Measurements from ENCODE around the gene SDHAF2. TPM values are rescaled to one million over a fixed set of nuclear protein-coding genes. Genes with fewer than 3 reads are reported as not detected.

The SDHAF2 gene
- total and polyA plus RNA-seq, 2 of the 13 experiments (the other 11 are each of a cell fraction or from before 2014, with no cell fraction given) = 44.2 to 70.4 TPM

DNA sequence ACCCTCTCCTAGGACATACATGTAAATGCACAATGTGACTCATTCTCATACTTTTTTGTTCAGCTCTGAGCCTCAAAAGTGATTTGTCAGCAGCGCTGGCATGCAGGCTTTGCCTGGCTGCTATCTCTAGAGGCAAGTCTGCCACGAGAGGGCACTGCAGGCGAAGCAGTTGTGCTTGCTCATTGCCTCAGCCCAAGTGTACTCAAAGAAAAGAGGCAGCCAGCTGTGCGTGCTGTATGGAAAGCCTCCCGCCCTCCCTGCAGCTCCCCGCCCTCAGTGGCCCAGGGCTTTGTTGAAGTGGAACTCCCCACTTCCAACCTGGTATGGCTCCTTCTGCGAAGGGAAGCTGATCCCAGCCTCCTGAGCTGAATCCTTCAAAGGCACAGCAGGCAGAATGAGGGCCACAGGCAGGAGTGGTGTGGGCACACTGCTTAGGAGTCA, 16.3 kb downstream of the SDHAF2 start (continued):
- TF ChIP-seq RXRB (CRISPR knock-in tag; IDR thresholded peaks at IDR 0.05; ENCODE audit: borderline replicate concordance) (0 out of 2 replicates have a peak, but pooled peaks have one; percentile 16), ZNF850 (CRISPR knock-in tag; conservative IDR thresholded peaks at IDR 0.05) (no peak), MEF2D (CRISPR knock-in tag; IDR thresholded peaks at IDR 0.05) (0 out of 2 replicates have a peak, but pooled peaks have one; percentile 19), POLR2A (IDR thresholded peaks at IDR 0.05; ENCODE audit: insufficient read depth in 1 of 2, low read depth in 2 of 2, low read length in 2 of 2) (no peak), NRL (CRISPR knock-in tag; IDR thresholded peaks at IDR 0.05; ENCODE audit: borderline replicate concordance) (0 out of 2 replicates have a peak, but pooled peaks have one; percentile 45), ZNF317 (CRISPR knock-in tag; IDR thresholded peaks at IDR 0.05) (no peak), KDM2A (CRISPR knock-in tag; IDR thresholded peaks at IDR 0.05; ENCODE audit: borderline replicate concordance, low read depth) (peak; percentile 67; the same call in 1 of the 2 replicates), ZBTB20 (CRISPR knock-in tag; IDR thresholded peaks at IDR 0.05; ENCODE audit: borderline replicate concordance, low read depth) (no peak), TBL1XR1 (IDR thresholded peaks at IDR 0.05; ENCODE audit: borderline replicate concordance, low read length, partially characterized antibody) (no peak), MIER3 (CRISPR knock-in tag; IDR thresholded peaks at IDR 0.05; ENCODE audit: borderline replicate concordance) (0 out of 2 replicates have a peak, but pooled peaks have one; percentile 14), XRCC5 (optimal IDR thresholded peaks at IDR 0.05; ENCODE audit: low read length) (peak; percentile 97), MEIS1 (CRISPR knock-in tag; IDR thresholded peaks at IDR 0.05; ENCODE audit: borderline replicate concordance) (peak; percentile 40; the same call in 1 of the 2 replicates), MAFF (IDR thresholded peaks at IDR 0.05; ENCODE audit: low read depth, low read length) (peak; percentile 91), ISL2 (CRISPR knock-in tag; IDR thresholded peaks at IDR 0.05) (no peak)
- TF ChIP-seq, protein P1, sequence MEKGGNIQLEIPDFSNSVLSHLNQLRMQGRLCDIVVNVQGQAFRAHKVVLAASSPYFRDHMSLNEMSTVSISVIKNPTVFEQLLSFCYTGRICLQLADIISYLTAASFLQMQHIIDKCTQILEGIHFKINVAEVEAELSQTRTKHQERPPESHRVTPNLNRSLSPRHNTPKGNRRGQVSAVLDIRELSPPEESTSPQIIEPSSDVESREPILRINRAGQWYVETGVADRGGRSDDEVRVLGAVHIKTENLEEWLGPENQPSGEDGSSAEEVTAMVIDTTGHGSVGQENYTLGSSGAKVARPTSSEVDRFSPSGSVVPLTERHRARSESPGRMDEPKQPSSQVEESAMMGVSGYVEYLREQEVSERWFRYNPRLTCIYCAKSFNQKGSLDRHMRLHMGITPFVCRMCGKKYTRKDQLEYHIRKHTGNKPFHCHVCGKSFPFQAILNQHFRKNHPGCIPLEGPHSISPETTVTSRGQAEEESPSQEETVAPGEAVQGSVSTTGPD (CRISPR knock-in tag; IDR thresholded peaks at IDR 0.05) = no peak
- TF ChIP-seq, protein P2, sequence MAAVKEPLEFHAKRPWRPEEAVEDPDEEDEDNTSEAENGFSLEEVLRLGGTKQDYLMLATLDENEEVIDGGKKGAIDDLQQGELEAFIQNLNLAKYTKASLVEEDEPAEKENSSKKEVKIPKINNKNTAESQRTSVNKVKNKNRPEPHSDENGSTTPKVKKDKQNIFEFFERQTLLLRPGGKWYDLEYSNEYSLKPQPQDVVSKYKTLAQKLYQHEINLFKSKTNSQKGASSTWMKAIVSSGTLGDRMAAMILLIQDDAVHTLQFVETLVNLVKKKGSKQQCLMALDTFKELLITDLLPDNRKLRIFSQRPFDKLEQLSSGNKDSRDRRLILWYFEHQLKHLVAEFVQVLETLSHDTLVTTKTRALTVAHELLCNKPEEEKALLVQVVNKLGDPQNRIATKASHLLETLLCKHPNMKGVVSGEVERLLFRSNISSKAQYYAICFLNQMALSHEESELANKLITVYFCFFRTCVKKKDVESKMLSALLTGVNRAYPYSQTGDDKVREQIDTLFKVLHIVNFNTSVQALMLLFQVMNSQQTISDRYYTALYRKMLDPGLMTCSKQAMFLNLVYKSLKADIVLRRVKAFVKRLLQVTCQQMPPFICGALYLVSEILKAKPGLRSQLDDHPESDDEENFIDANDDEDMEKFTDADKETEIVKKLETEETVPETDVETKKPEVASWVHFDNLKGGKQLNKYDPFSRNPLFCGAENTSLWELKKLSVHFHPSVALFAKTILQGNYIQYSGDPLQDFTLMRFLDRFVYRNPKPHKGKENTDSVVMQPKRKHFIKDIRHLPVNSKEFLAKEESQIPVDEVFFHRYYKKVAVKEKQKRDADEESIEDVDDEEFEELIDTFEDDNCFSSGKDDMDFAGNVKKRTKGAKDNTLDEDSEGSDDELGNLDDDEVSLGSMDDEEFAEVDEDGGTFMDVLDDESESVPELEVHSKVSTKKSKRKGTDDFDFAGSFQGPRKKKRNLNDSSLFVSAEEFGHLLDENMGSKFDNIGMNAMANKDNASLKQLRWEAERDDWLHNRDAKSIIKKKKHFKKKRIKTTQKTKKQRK (IDR thresholded peaks at IDR 0.05; ENCODE audit: low read length) = no peak
- TF ChIP-seq, protein P3, sequence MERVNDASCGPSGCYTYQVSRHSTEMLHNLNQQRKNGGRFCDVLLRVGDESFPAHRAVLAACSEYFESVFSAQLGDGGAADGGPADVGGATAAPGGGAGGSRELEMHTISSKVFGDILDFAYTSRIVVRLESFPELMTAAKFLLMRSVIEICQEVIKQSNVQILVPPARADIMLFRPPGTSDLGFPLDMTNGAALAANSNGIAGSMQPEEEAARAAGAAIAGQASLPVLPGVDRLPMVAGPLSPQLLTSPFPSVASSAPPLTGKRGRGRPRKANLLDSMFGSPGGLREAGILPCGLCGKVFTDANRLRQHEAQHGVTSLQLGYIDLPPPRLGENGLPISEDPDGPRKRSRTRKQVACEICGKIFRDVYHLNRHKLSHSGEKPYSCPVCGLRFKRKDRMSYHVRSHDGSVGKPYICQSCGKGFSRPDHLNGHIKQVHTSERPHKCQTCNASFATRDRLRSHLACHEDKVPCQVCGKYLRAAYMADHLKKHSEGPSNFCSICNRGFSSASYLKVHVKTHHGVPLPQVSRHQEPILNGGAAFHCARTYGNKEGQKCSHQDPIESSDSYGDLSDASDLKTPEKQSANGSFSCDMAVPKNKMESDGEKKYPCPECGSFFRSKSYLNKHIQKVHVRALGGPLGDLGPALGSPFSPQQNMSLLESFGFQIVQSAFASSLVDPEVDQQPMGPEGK (CRISPR knock-in tag; IDR thresholded peaks at IDR 0.05) = peak; percentile 15; the same call in 1 of the 2 replicates
- TF ChIP-seq, protein P4, sequence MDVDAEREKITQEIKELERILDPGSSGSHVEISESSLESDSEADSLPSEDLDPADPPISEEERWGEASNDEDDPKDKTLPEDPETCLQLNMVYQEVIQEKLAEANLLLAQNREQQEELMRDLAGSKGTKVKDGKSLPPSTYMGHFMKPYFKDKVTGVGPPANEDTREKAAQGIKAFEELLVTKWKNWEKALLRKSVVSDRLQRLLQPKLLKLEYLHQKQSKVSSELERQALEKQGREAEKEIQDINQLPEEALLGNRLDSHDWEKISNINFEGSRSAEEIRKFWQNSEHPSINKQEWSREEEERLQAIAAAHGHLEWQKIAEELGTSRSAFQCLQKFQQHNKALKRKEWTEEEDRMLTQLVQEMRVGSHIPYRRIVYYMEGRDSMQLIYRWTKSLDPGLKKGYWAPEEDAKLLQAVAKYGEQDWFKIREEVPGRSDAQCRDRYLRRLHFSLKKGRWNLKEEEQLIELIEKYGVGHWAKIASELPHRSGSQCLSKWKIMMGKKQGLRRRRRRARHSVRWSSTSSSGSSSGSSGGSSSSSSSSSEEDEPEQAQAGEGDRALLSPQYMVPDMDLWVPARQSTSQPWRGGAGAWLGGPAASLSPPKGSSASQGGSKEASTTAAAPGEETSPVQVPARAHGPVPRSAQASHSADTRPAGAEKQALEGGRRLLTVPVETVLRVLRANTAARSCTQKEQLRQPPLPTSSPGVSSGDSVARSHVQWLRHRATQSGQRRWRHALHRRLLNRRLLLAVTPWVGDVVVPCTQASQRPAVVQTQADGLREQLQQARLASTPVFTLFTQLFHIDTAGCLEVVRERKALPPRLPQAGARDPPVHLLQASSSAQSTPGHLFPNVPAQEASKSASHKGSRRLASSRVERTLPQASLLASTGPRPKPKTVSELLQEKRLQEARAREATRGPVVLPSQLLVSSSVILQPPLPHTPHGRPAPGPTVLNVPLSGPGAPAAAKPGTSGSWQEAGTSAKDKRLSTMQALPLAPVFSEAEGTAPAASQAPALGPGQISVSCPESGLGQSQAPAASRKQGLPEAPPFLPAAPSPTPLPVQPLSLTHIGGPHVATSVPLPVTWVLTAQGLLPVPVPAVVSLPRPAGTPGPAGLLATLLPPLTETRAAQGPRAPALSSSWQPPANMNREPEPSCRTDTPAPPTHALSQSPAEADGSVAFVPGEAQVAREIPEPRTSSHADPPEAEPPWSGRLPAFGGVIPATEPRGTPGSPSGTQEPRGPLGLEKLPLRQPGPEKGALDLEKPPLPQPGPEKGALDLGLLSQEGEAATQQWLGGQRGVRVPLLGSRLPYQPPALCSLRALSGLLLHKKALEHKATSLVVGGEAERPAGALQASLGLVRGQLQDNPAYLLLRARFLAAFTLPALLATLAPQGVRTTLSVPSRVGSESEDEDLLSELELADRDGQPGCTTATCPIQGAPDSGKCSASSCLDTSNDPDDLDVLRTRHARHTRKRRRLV (CRISPR knock-in tag; IDR thresholded peaks at IDR 0.05) = no peak
